ENCODE data around the gene KANK4.

Gene KANK4

DNA sequence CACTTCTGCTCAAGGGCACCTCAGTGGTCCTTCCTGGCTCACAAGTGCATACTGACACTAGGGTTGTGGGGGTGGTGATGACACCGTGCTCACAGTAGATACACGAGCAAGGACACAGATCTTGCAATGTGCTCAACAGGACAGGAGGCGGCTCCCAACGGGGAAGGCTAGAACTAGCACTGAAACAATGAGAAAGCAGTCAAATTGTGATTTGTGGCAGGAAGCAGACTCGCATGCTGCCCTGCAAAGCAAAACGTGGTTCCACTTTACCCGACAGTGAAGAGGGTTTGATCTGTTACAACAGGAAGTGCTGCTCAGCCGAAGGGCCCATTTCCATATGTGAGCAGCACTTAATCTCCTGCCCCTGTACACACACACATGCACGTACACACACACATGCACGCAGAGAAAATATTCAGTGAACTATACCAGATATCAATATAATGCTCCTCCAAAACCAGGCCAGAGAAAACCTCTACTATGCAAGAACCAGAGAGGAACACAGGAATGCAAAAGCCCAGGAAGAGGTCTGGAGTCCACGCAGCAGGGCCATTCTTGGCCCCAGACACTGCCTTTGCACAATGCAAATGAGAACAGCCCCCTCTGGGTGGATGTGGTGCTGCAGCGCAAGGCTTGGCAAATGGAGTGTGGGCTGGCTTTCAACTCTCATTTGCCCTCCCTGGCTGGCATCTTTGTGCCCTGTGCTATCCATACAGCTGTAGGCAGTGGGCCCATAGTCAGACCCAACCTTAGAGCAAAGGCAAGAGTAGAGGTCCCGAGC lies 47.1 kb downstream of the KANK4 start:
- no peak overlapping the region for H3K9ac ChIP-seq
- no peaks in the 10 kb centered on the region for H3K79me2 ChIP-seq (ENCODE audit: insufficient read depth, low read depth)
- TF ChIP-seq, protein P1, sequence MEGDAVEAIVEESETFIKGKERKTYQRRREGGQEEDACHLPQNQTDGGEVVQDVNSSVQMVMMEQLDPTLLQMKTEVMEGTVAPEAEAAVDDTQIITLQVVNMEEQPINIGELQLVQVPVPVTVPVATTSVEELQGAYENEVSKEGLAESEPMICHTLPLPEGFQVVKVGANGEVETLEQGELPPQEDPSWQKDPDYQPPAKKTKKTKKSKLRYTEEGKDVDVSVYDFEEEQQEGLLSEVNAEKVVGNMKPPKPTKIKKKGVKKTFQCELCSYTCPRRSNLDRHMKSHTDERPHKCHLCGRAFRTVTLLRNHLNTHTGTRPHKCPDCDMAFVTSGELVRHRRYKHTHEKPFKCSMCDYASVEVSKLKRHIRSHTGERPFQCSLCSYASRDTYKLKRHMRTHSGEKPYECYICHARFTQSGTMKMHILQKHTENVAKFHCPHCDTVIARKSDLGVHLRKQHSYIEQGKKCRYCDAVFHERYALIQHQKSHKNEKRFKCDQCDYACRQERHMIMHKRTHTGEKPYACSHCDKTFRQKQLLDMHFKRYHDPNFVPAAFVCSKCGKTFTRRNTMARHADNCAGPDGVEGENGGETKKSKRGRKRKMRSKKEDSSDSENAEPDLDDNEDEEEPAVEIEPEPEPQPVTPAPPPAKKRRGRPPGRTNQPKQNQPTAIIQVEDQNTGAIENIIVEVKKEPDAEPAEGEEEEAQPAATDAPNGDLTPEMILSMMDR (conservative IDR thresholded peaks at IDR 0.05; ENCODE audit: low read depth, low read length), result no peak
- H3K4me1 ChIP-seq (ENCODE audit: low read depth, poor library complexity, severe bottlenecking), result no peaks in the 10 kb centered on the region
- H3K4me2 ChIP-seq, result no peak overlapping the region
- no peaks in the 10 kb centered on the region for H3K36me3 ChIP-seq (ENCODE audit: insufficient read depth)
- H3K27ac ChIP-seq, result no peak overlapping the region
- H3K4me3 ChIP-seq (IDR thresholded peaks at IDR 0.05; ENCODE audit: insufficient read depth, low read depth, low read length), result no peak overlapping the region
- no peak overlapping the region for H2AFZ ChIP-seq (ENCODE audit: low read depth)
- no peaks in the 10 kb centered on the region for H3K27me3 ChIP-seq (ENCODE audit: insufficient read depth, low read depth)
- no peaks in the 10 kb centered on the region for H4K20me1 ChIP-seq (ENCODE audit: insufficient read depth)

DNA sequence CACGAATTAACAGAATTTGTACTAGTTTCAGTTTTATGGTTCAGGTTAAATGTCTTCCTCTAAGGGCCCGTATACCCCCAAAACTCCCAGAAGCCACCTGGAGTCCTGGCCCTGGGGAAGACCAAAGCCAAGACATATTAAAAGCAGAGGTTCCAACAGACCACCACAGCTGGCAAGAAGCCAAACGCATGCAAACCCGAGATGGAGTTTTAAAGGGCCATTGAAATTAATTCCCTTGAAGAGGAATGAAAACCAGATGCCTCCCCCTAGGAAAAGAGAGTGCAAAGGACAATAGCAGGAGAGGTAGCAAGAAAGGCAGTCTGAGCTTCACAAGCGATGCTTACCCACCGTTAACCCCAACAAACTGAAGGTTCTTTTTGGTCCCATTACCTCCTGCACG lies 48.1 kb downstream of the KANK4 start:
- Histone ChIP-seq H3K4me2 (no peak overlapping the region), H3K36me3 (ENCODE audit: insufficient read depth) (no peaks in the 10 kb centered on the region), H3K4me3 (IDR thresholded peaks at IDR 0.05; ENCODE audit: insufficient read depth, low read depth, low read length) (no peak overlapping the region), H3K27ac (no peak overlapping the region), H2AFZ (ENCODE audit: low read depth) (no peak overlapping the region), H3K79me2 (ENCODE audit: insufficient read depth, low read depth) (no peaks in the 10 kb centered on the region), H3K9ac (no peak overlapping the region), H3K4me1 (ENCODE audit: low read depth, poor library complexity, severe bottlenecking) (no peaks in the 10 kb centered on the region), H3K27me3 (ENCODE audit: insufficient read depth, low read depth) (no peaks in the 10 kb centered on the region), H4K20me1 (ENCODE audit: insufficient read depth) (no peaks in the 10 kb centered on the region)
- TF ChIP-seq, protein P1 (conservative IDR thresholded peaks at IDR 0.05; ENCODE audit: low read depth, low read length), result no peak

DNA sequence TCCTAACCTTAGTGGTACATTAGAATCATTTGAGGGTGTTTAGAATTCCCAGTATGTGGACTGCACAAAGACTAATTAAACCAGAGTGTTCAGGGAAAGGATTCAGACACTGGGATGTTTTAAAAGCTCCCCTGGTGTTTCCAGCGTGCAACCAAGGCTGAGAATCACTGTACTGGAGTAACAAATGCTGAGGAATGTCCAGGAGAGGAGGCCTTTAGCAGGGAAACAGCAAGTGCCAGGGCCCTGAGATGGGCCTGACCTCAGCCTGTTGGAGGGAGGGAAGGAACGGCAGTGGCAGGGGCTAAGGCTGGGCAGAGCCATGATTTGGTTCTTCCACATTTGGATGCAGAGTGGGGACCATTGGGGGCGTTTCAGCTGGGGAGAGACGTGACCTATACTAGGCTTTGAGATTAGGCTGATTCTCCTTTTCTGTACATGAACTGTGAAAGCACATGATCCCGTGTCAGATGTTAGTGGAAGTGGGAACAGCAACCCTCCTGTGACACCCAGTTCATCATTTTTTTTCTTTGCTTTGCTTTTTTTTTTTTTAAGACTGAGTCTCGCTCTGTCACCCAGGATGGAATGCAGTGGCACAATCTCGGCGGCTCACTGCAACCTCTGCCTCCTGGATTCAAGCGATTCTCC lies 49.3 kb downstream of the KANK4 start:
- Histone ChIP-seq H3K27me3 (ENCODE audit: insufficient read depth, low read depth) (no peaks in the 10 kb centered on the region), H3K4me2 (no peak overlapping the region), H3K9ac (no peak overlapping the region), H3K4me3 (IDR thresholded peaks at IDR 0.05; ENCODE audit: insufficient read depth, low read depth, low read length) (no peak overlapping the region), H3K36me3 (ENCODE audit: insufficient read depth) (no peaks in the 10 kb centered on the region), H3K27ac (no peak overlapping the region), H3K4me1 (ENCODE audit: low read depth, poor library complexity, severe bottlenecking) (no peaks in the 10 kb centered on the region), H4K20me1 (ENCODE audit: insufficient read depth) (no peaks in the 10 kb centered on the region), H2AFZ (ENCODE audit: low read depth) (no peak overlapping the region), H3K79me2 (ENCODE audit: insufficient read depth, low read depth) (no peaks in the 10 kb centered on the region)
- TF ChIP-seq, protein P1 (conservative IDR thresholded peaks at IDR 0.05; ENCODE audit: low read depth, low read length), result no peak

DNA sequence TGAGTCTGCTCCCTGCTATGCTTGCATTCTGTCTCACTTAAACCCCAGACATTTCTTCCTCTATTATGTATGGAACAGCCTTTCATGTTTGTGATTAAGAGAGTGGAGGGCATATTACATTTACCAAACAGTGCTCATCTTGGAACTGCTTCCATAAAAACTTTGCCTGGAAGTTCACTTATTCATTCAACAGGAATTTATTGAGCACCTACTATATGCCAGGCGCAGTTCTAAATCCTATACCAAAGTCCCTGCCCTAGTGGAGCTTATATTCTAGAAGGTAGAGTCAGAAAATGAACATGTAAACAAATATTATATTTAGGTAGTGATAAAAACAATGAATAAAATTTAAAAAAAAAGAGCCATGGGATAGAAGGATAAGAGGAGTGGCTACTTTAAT lies 49.8 kb downstream of the KANK4 start:
- H3K9ac ChIP-seq, result no peak overlapping the region
- H3K4me3 ChIP-seq (IDR thresholded peaks at IDR 0.05; ENCODE audit: insufficient read depth, low read depth, low read length), result no peak overlapping the region
- no peaks in the 10 kb centered on the region for H4K20me1 ChIP-seq (ENCODE audit: insufficient read depth)
- H2AFZ ChIP-seq (ENCODE audit: low read depth), result no peak overlapping the region
- H3K4me1 ChIP-seq (ENCODE audit: low read depth, poor library complexity, severe bottlenecking), result no peaks in the 10 kb centered on the region
- H3K4me2 ChIP-seq, result no peak overlapping the region
- no peaks in the 10 kb centered on the region for H3K27me3 ChIP-seq (ENCODE audit: insufficient read depth, low read depth)
- no peaks in the 10 kb centered on the region for H3K79me2 ChIP-seq (ENCODE audit: insufficient read depth, low read depth)
- no peak overlapping the region for H3K27ac ChIP-seq
- TF ChIP-seq, protein P1 (conservative IDR thresholded peaks at IDR 0.05; ENCODE audit: low read depth, low read length), result no peak
- H3K36me3 ChIP-seq (ENCODE audit: insufficient read depth), result no peaks in the 10 kb centered on the region

Data from KMS-11 (cell line).